ENCODE measurements around the gene RREB1. TPM values are rescaled to one million over a fixed set of nuclear protein-coding genes. Genes with fewer than 3 reads are reported as not detected.

Gene RREB1
- total RNA-seq, 6 donors from 2014 or later, result 44.2 to 112 (median 60.5) TPM

DNA sequence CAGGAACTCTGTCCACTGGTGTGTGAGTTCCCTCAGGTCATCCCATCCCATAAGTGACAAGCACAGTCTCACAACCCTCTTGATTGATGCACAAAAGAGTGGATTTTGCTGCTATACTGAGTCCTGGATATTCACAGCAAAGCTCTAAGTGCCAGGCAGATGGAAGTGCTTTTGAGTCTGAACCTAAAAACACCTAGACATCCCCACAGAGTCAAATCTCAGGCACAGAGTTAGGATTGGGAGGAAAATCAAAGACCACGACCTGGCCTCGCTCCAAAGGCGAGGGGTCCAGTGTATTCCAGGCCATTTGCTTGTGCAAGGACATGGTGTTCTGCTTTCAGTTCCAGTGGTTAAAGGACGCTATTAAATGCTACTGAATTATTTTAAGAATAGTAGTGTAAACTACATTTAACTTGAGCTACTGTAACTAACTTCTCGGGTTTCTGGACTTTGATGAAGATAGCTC is 56.8 kb downstream of the RREB1 start:
- Histone ChIP-seq H3K27ac (peak overlapping the region; percentile 66 to 83 (median 78)), H3K9me3 (no peaks in the 10 kb centered on the region), H3K36me3 (no peaks in the 10 kb centered on the region), H3K4me3 (no peak overlapping the region), H3K27me3 (no peaks in the 10 kb centered on the region), H3K4me1 (peaks cover 61 to 86% (median 66%) of the 10 kb centered on the region in 4 donors)
- DNase-seq, result no peak
- TF ChIP-seq EP300 (IDR thresholded peaks at IDR 0.05) (no peak), POLR2A (IDR thresholded peaks at IDR 0.05) (no peak), POLR2AphosphoS5 (IDR thresholded peaks at IDR 0.05) (no peak)
- TF ChIP-seq, protein P1, sequence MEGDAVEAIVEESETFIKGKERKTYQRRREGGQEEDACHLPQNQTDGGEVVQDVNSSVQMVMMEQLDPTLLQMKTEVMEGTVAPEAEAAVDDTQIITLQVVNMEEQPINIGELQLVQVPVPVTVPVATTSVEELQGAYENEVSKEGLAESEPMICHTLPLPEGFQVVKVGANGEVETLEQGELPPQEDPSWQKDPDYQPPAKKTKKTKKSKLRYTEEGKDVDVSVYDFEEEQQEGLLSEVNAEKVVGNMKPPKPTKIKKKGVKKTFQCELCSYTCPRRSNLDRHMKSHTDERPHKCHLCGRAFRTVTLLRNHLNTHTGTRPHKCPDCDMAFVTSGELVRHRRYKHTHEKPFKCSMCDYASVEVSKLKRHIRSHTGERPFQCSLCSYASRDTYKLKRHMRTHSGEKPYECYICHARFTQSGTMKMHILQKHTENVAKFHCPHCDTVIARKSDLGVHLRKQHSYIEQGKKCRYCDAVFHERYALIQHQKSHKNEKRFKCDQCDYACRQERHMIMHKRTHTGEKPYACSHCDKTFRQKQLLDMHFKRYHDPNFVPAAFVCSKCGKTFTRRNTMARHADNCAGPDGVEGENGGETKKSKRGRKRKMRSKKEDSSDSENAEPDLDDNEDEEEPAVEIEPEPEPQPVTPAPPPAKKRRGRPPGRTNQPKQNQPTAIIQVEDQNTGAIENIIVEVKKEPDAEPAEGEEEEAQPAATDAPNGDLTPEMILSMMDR (IDR thresholded peaks at IDR 0.05), result no peak
- WGBS, 2 donors, result 54 to 55% methylated on average over 5 of the region's 5 CpGs
- no peak for ATAC-seq (ENCODE audit: low FRiP score in 2 of 2)

DNA sequence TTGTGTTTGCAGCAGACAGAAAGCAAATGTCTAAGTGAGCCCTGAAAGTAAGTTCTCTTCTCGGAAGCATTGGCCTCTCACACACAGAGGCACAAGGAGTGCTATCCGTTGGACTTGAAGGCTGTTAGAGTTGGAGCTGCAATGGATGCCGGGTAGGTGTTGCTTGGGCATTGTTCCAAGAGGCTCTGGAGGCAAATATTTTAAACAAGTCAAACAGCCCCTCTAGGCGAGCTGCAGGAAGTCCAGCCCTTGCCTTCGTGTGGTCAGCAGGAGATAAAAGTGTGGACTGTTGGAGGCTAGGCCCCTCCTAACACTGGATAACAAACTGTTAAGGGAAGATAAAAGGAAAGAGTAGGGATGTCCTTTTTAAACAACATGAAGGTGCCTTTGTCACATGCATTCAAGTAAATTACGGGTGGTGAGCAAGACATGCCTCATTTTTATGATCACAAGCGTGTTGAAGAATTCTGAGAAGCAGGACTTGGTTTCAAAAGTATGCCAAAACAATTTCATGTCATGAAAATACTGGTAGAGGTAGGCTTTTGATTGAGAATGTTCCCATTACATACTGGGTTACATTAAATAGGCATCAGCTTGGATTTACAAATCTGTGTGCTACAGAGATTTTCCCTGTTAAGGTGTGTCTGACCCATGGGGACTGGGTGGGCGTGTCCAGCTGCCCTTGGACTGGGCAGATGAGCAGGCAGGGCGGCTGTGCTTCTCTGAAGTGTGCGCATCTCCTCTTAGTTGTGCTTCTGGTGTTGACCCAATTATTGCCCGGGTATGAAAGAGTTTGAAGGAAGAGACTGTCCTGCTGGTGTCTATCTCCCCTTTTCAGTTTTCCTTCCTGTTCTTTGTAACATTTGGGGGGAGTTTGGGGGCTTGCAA is 57.5 kb downstream of the RREB1 start:
- no peak for TF ChIP-seq POLR2A (IDR thresholded peaks at IDR 0.05)
- no peak for TF ChIP-seq POLR2AphosphoS5 (IDR thresholded peaks at IDR 0.05)
- TF ChIP-seq, protein P1 (IDR thresholded peaks at IDR 0.05), result no peak
- TF ChIP-seq EP300 (IDR thresholded peaks at IDR 0.05), result no peak
- Histone ChIP-seq H3K27me3 (no peaks in the 10 kb centered on the region), H3K36me3 (no peaks in the 10 kb centered on the region), H3K9me3 (no peaks in the 10 kb centered on the region), H3K4me1 (peaks cover 67 to 92% (median 73%) of the 10 kb centered on the region in 4 donors), H3K27ac (peak overlapping the region; percentile 66 to 83 (median 78)), H3K4me3 (no peak overlapping the region)
- ATAC-seq (ENCODE audit: low FRiP score in 2 of 2) (no peak), DNase-seq (no peak)
- 45 to 46% methylated on average over 10 to 11 of the region's 11 CpGs for WGBS, 2 donors

DNA sequence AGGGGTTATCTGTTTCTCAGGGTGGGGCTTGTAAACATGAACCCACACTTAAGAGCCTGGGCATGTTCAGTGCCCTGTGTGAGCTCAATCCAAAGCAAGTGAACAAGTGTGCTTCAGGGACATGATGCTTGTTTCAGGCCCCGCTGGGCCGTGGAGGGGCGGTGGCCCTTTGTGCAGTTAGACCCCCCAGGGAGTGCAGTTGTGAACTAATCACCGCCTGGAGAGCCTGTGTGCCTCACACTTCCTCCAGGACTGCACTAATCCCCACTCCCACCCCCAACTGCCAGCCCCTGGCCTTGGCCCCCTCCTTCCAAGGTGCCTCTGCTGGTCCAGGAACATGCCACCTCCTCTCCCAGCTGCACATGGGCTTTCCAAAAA is 58.1 kb downstream of the RREB1 start:
- peak overlapping the region; percentile 66 to 83 (median 78) for H3K27ac ChIP-seq
- H3K4me1 ChIP-seq, result peaks cover 71 to 96% (median 78%) of the 10 kb centered on the region in 4 donors
- peak in 1 of 2 donors; percentile 57 for DNase-seq
- WGBS, 2 donors, result 60% methylated on average over 1 to 4 of the region's 4 CpGs
- ATAC-seq (ENCODE audit: low FRiP score in 2 of 2), result peak in 1 of 2 donors; percentile 8
- no peaks in the 10 kb centered on the region for H3K9me3 ChIP-seq
- no peaks in the 10 kb centered on the region for H3K36me3 ChIP-seq
- no peaks in the 10 kb centered on the region for H3K27me3 ChIP-seq
- H3K4me3 ChIP-seq, result no peak overlapping the region
- TF ChIP-seq POLR2A (IDR thresholded peaks at IDR 0.05) (no peak), POLR2AphosphoS5 (IDR thresholded peaks at IDR 0.05) (no peak), EP300 (IDR thresholded peaks at IDR 0.05) (no peak)
- TF ChIP-seq, protein P1 (IDR thresholded peaks at IDR 0.05), result no peak

DNA sequence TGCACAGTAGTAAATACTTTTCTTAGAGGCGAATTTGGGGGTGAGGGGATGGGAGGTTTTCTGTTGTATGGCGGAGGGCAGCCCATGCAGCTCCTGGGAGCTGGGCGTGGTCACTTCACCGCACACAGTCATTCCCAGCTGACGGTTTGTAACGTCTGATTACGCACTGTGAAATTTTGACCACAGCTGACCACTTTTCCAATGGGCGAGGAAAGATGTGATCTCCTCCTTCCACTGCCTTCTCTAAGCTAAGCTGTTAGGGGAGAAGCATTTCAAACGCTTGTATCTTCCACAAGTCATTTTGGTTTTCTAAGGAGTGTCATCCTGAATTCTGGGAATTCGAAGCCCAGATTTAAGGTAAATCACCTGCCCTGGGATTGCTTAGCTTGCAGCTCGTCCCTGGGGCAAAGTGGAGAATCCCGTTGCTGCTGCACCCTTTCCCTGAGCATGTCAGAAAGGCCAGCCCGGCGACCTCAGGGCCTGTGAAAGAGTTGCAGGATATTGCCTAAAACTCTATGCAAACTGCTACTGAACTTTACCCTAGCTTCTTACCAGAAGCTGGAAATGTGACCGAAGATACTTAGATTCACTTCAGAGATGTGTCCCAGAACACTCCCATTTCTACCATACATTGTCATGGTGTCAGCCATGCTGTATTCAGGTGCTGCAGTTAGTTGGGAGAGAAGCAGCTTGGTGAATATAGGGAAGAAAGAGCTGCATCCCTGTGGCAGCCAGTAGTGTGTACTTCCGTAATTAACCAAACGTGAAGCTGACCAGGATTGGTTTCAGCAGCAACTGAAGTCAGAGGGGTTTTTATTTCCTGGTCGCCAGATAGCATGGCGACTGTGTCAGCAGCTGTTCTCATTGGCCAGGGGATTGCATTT is 58.9 kb downstream of the RREB1 start:
- H3K9me3 ChIP-seq, result no peaks in the 10 kb centered on the region
- H3K4me3 ChIP-seq, result no peak overlapping the region
- ATAC-seq (ENCODE audit: low FRiP score in 2 of 2), result peak in 1 of 2 donors; percentile 83
- H3K27ac ChIP-seq, result peak overlapping the region; percentile 66 to 83 (median 78)
- peak in 1 of 2 donors; percentile 62 for DNase-seq
- WGBS, 2 donors, result 59 to 61% methylated on average over 18 to 19 of the region's 19 CpGs
- H3K27me3 ChIP-seq, result no peaks in the 10 kb centered on the region
- no peaks in the 10 kb centered on the region for H3K36me3 ChIP-seq
- TF ChIP-seq, protein P1 (IDR thresholded peaks at IDR 0.05), result no peak
- TF ChIP-seq POLR2A (IDR thresholded peaks at IDR 0.05), result peak in 1 of 4 donors; percentile 19
- no peak for TF ChIP-seq POLR2AphosphoS5 (IDR thresholded peaks at IDR 0.05)
- peak in 1 of 4 donors; percentile 71 for TF ChIP-seq EP300 (IDR thresholded peaks at IDR 0.05)
- peaks cover 73 to 96% (median 78%) of the 10 kb centered on the region in 4 donors for H3K4me1 ChIP-seq

Measured in upper lobe of left lung (tissue), 6 donors.